Endothelial cell of umbilical vein (primary cell): Measurements from ENCODE around the gene MITD1. TPM values are rescaled to one million over a fixed set of nuclear protein-coding genes. Genes with fewer than 3 reads are reported as not detected.
A peak's percentile ranks its signal among the peaks of the same experiment; 100 is the strongest.

Source experiments
- BruUV-seq: library from RNA; stranded (reverse); fragments of 400-500 nt; replicated peaks from 2 replicates; lab custom pipeline; 2021; lab: Mats Ljungman, UMichigan
- CTCF ChIA-PET: fragments of 300-600, 350-600 bp; sonication (Branson Sonifier 250); formaldehyde crosslinking; loops from one replicate; lab custom pipeline; 2021; ENCODE audit warnings: antibody characterized with exemption, inconsistent platforms; lab: Charles Lee
- POLR2A ChIA-PET: fragments of 300-600, 350-600 bp; sonication (Branson Sonifier 250); formaldehyde crosslinking; loops from one replicate; lab custom pipeline; 2021; ENCODE audit warnings: antibody characterized with exemption, inconsistent platforms; lab: Charles Lee
- DNase-seq: peaks from one replicate; pipeline ENCODE4 v3.0.0-alpha.2; 2011; ENCODE audit warnings: low read depth, low spot score
- FAIRE-seq: peaks from 2 replicates; lab custom pipeline; 2011; peaks lifted over from hg19 to GRCh38; lab: Jason Lieb, UNC
- H2AFZ ChIP-seq: 2 replicates; pipeline ENCODE4 v1.6.0; 2012; ENCODE audit warnings: low read depth, low read length, control low read depth, inconsistent platforms
- H3K27ac ChIP-seq: 2 replicates; pipeline ENCODE4 v1.5.1; 2011; ENCODE audit warnings: low read depth, mild to moderate bottlenecking, control low read depth, low read length, moderate library complexity; ENCODE audit not compliant: insufficient read depth
- H3K27me3 ChIP-seq, 2 experiments: 2 replicates each; pipeline versions ENCODE4 v1.6.0 to v1.6.1; 2011; ENCODE audit warnings: low read length in 2 of 2, mixed read lengths in 1 of 2; ENCODE audit not compliant: control insufficient read depth in 2 of 2, insufficient read depth in 2 of 2
- H3K36me3 ChIP-seq, 2 experiments: 2 replicates in 1 of 2; 3 replicates in 1 of 2; pipeline ENCODE4 v1.5.1; 2011; ENCODE audit warnings: low read length in 2 of 2, mild to moderate bottlenecking in 1 of 2, moderate library complexity in 1 of 2; ENCODE audit not compliant: control insufficient read depth in 2 of 2, insufficient read depth in 2 of 2; ENCODE audit errors: extremely low read depth in 1 of 2
- H3K4me1 ChIP-seq: 3 replicates; pipeline ENCODE4 v1.5.1; 2011; ENCODE audit warnings: mild to moderate bottlenecking, low read length; ENCODE audit not compliant: control insufficient read depth, insufficient read depth; ENCODE audit errors: extremely low read depth
- H3K4me2 ChIP-seq: 2 replicates; pipeline ENCODE4 v1.6.1; 2011; ENCODE audit warnings: low read length, control low read depth, mixed read lengths; ENCODE audit not compliant: insufficient read depth
- H3K4me3 ChIP-seq, 3 experiments: fragments of 200-600 bp in 1 of 3; sonication (generic), shearing (Covaris generic) in 1 of 3; replicated peaks in 1 of 3; 2 replicates each; pipeline ENCODE4 v1.5.1; 2011 to 2016; ENCODE audit warnings: control low read depth in 3 of 3, low read length in 3 of 3, mild to moderate bottlenecking in 2 of 3, inconsistent platforms in 1 of 3, low read depth in 1 of 3, moderate library complexity in 1 of 3; ENCODE audit not compliant: insufficient read depth in 1 of 3
- H3K79me2 ChIP-seq: 2 replicates; pipeline ENCODE4 v1.6.0; 2012; ENCODE audit warnings: low read length, inconsistent platforms; ENCODE audit not compliant: control insufficient read depth, insufficient read depth
- H3K9ac ChIP-seq: replicated peaks from 2 replicates; pipeline ENCODE3; 2011; ENCODE audit warnings: low read length, control low read depth; ENCODE audit not compliant: insufficient read depth; ENCODE audit errors: extremely low read depth
- H3K9me1 ChIP-seq: replicated peaks from 3 replicates; pipeline ENCODE4 v1.6.0; 2011; ENCODE audit warnings: mild to moderate bottlenecking, low read length; ENCODE audit not compliant: control insufficient read depth, insufficient read depth; ENCODE audit errors: extremely low read depth
- H3K9me3 ChIP-seq: replicated peaks from 2 replicates; pipeline ENCODE4 v1.5.1; 2012; ENCODE audit warnings: low read length, inconsistent platforms; ENCODE audit not compliant: control insufficient read depth, insufficient read depth
- H4K20me1 ChIP-seq: replicated peaks from 2 replicates; pipeline ENCODE3; 2011; ENCODE audit warnings: mild to moderate bottlenecking, low read length; ENCODE audit not compliant: control insufficient read depth, insufficient read depth; ENCODE audit errors: extremely low read depth
- EZH2 ChIP-seq: IDR thresholded peaks from 2 replicates; pipeline ENCODE4 v1.6.1; 2012; ENCODE audit warnings: borderline replicate concordance, low read depth, mild to moderate bottlenecking, moderate library complexity, low read length, inconsistent platforms; ENCODE audit not compliant: severe bottlenecking
- FOS ChIP-seq: IDR thresholded peaks from 2 replicates; pipeline ENCODE4 v1.6.1; 2011; ENCODE audit warnings: mild to moderate bottlenecking, low read length, moderate library complexity, borderline replicate concordance; ENCODE audit not compliant: insufficient read depth
- MAX ChIP-seq: IDR thresholded peaks from 2 replicates; pipeline ENCODE4 v1.6.1; 2011; ENCODE audit not compliant: insufficient read depth, insufficient read length
- POLR2A ChIP-seq: IDR thresholded peaks from 2 replicates; pipeline ENCODE4 v1.6.1; 2012; ENCODE audit warnings: low read depth, mild to moderate bottlenecking, control low read depth, low read length
- dilution Hi-C: fragments of 300-500 bp; cut with MboI; formaldehyde crosslinking; loops from one replicate; pipeline ENCODE4 v1.15.0; 2019; ENCODE audit warnings: low sequenced_read_pairs; ENCODE audit not compliant: extremely low pct_ligation_motif_present
- intact Hi-C: fragments of 100-400 bp; cut with micrococcal nuclease; formaldehyde crosslinking; loops from one replicate; pipeline ENCODE4 v1.10.0; 2022
- polyA plus RNA-seq, 4 experiments: library from polyadenylated mRNA; depleted of rRNA in 3 of 4; stranded (reverse) in 3 of 4; unstranded in 1 of 4; fragments of >200 nt; gene quantifications; 2 replicates each; pipeline versions ENCODE4 v1.2.1 to v1.2.3, GENCODE V29; 2011 to 2012; ENCODE audit warnings: missing spikeins in 1 of 4
- total RNA-seq: library from RNA; stranded (reverse); gene quantifications from 2 replicates; pipeline ENCODE4 v1.2.3, GENCODE V29; 2021
- TF ChIP-seq, protein P1 (sequence below), 2 donors: IDR thresholded peaks; 1 replicate in 1 of 2; 2 replicates in 1 of 2; pipeline ENCODE4 v1.5.1; 2011; ENCODE audit warnings: low read length in 2 of 2, mild to moderate bottlenecking in 2 of 2, moderate library complexity in 2 of 2, control low read depth in 1 of 2, inconsistent platforms in 1 of 2, low read depth in 1 of 2; ENCODE audit not compliant: insufficient read depth in 1 of 2; ENCODE audit errors: extremely low read depth in 1 of 2

Gene MITD1
- total and polyA plus RNA-seq, 2 donors (not counting 3 experiments of a cell fraction or from before 2014, with no cell fraction given) = 11.1 to 30.0 TPM

DNA sequence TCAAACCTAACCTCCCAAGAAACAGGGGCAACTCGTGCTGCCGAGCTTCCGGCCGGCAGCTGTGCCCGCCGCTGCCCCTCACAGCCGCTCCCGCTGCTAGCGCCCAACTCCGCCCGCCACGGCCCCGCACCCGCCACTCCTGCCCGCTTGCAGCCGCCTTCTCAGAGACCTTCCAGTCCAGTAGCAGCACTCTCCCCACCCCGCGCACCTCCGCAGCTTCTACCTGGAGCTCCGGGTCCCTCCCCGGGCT, 40.1 kb downstream of the MITD1 start:
- peaks cover 7% of the 10 kb centered on the region for H3K4me1 ChIP-seq
- no peaks in the 10 kb centered on the region for H3K9me3 ChIP-seq
- H3K4me3 ChIP-seq = peak overlapping the region; percentile 66 to 79 (median 68)
- H3K4me2 ChIP-seq = peak overlapping the region; percentile 95
- intact Hi-C loops (loop anchor here (1.0 kb wide), 2 partner anchors 15 to 41 kb away; partner anchors contain the start of genes MITD1 and MRPL30), dilution Hi-C loops (no loop called here)
- peaks cover 21 to 31% of the 10 kb centered on the region in 2 experiments for H3K27me3 ChIP-seq
- peak overlapping the region; percentile 99 for H2AFZ ChIP-seq
- BruUV-seq = no TSS peak
- no peaks in the 10 kb centered on the region for H3K9me1 ChIP-seq
- peak overlapping the region; percentile 38 for H3K9ac ChIP-seq
- H3K27ac ChIP-seq = no peak overlapping the region
- no peaks in the 10 kb centered on the region for H3K79me2 ChIP-seq
- POLR2A ChIA-PET = interaction anchor here (1.2 kb wide), 1 partner anchor 40 kb away, joined by 3 read pairs; the partner anchor contains the start of genes MITD1 and MRPL30
- TF ChIP-seq POLR2A (peak; percentile 27), FOS (no peak), EZH2 (peak; percentile 3)
- FAIRE-seq (no peak), DNase-seq (no peak)
- CTCF ChIA-PET = interaction anchor here (1.0 to 1.5 kb wide), 5 partner anchors 9 to 491 kb away, joined by 3 to 6 read pairs (median 3); partner anchors contain the start of genes LIPT1 and TSGA10
- no peaks in the 10 kb centered on the region for H4K20me1 ChIP-seq
- no peaks in the 10 kb centered on the region for H3K36me3 ChIP-seq

GRCh38 chr2:99140056-99140859, 40.6 kb downstream of the MITD1 start:
- no peak overlapping the region for H3K27ac ChIP-seq
- H2AFZ ChIP-seq = peak overlapping the region; percentile 99
- no peaks in the 10 kb centered on the region for H3K9me1 ChIP-seq
- dilution Hi-C loops = no loop called here
- H3K79me2 ChIP-seq = no peaks in the 10 kb centered on the region
- BruUV-seq = no TSS peak
- peak; percentile 10 for DNase-seq
- peak overlapping the region; percentile 66 to 79 (median 68) for H3K4me3 ChIP-seq
- H3K27me3 ChIP-seq = peaks cover 19 to 31% of the 10 kb centered on the region in 2 experiments
- no peaks in the 10 kb centered on the region for H3K36me3 ChIP-seq
- CTCF ChIA-PET = interaction anchor here (1.0 to 1.5 kb wide), 4 partner anchors 10 to 491 kb away, joined by 3 to 4 read pairs (median 3); no protein-coding TSS in a partner anchor
- peaks cover 7% of the 10 kb centered on the region for H3K4me1 ChIP-seq
- FAIRE-seq = no peak
- no peaks in the 10 kb centered on the region for H3K9me3 ChIP-seq
- no peak for TF ChIP-seq MAX
- TF ChIP-seq, protein P1, sequence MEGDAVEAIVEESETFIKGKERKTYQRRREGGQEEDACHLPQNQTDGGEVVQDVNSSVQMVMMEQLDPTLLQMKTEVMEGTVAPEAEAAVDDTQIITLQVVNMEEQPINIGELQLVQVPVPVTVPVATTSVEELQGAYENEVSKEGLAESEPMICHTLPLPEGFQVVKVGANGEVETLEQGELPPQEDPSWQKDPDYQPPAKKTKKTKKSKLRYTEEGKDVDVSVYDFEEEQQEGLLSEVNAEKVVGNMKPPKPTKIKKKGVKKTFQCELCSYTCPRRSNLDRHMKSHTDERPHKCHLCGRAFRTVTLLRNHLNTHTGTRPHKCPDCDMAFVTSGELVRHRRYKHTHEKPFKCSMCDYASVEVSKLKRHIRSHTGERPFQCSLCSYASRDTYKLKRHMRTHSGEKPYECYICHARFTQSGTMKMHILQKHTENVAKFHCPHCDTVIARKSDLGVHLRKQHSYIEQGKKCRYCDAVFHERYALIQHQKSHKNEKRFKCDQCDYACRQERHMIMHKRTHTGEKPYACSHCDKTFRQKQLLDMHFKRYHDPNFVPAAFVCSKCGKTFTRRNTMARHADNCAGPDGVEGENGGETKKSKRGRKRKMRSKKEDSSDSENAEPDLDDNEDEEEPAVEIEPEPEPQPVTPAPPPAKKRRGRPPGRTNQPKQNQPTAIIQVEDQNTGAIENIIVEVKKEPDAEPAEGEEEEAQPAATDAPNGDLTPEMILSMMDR (IDR thresholded peaks at IDR 0.05; ENCODE audit: extremely low read depth in 1 of 2, insufficient read depth in 1 of 2, low read depth in 1 of 2, low read length in 2 of 2) = no peak
- intact Hi-C loops = no loop called here
- H3K4me2 ChIP-seq = peak overlapping the region; percentile 95
- POLR2A ChIA-PET = interaction anchor here (1.2 kb wide), 1 partner anchor 40 kb away, joined by 3 read pairs; the partner anchor contains the start of genes MITD1 and MRPL30
- H4K20me1 ChIP-seq = no peaks in the 10 kb centered on the region
- H3K9ac ChIP-seq = peak overlapping the region; percentile 38
